Activated T-cell treated with anti-CD3 and anti-CD28 coated beads, Interleukin-2, amount 50 U/mL, for 72 hours (primary cell): Measurements from ENCODE around the gene MRPL2. TPM values are rescaled to one million over a fixed set of nuclear protein-coding genes. Genes with fewer than 3 reads are reported as not detected.

Experiments used
- ATAC-seq, 2 donors: fragments of 150-1000 bp; cut with Tn5 transposase; replicated peaks in 1 of 2; 2 replicates each; pipeline ENCODE4 v1.10.0; 2021; ENCODE audit warnings: moderate library complexity in 2 of 2, mild to moderate bottlenecking in 1 of 2
- DNase-seq, 2 donors: peaks; one replicate each; pipeline ENCODE4 v3.0.0; 2021 to 2022; ENCODE audit warnings: mixed read lengths in 1 of 2
- H3K27ac Mint-ChIP-seq: one replicate; pipeline ENCODE4 v1.8.0; 2022; ENCODE audit warnings: mild to moderate bottlenecking, moderate library complexity, mixed read lengths
- H3K27me3 Mint-ChIP-seq: one replicate; pipeline ENCODE4 v1.8.0; 2022; ENCODE audit warnings: low read depth, mixed read lengths
- H3K36me3 Mint-ChIP-seq, 2 donors: one replicate each; pipeline ENCODE4 v1.8.0; 2022; ENCODE audit warnings: mixed read lengths in 2 of 2, mild to moderate bottlenecking in 1 of 2; ENCODE audit not compliant: insufficient read depth in 2 of 2
- H3K4me1 Mint-ChIP-seq: one replicate; pipeline ENCODE4 v1.8.0; 2022; ENCODE audit warnings: low read depth, mixed read lengths
- H3K4me3 Mint-ChIP-seq, 2 donors: one replicate each; pipeline ENCODE4 v1.8.0; 2022; ENCODE audit warnings: mild to moderate bottlenecking in 2 of 2, mixed read lengths in 2 of 2, moderate library complexity in 2 of 2
- H3K9me3 Mint-ChIP-seq, 2 donors: one replicate each; pipeline ENCODE4 v1.8.0; 2022; ENCODE audit warnings: mixed read lengths in 2 of 2
- total RNA-seq, 2 donors: library from RNA; stranded (reverse); gene quantifications; one replicate each; pipeline ENCODE4 v1.2.3, GENCODE V29; 2022

MRPL2 gene
- total RNA-seq, 2 donors from 2014 or later: 85.0 to 85.7 TPM

DNA sequence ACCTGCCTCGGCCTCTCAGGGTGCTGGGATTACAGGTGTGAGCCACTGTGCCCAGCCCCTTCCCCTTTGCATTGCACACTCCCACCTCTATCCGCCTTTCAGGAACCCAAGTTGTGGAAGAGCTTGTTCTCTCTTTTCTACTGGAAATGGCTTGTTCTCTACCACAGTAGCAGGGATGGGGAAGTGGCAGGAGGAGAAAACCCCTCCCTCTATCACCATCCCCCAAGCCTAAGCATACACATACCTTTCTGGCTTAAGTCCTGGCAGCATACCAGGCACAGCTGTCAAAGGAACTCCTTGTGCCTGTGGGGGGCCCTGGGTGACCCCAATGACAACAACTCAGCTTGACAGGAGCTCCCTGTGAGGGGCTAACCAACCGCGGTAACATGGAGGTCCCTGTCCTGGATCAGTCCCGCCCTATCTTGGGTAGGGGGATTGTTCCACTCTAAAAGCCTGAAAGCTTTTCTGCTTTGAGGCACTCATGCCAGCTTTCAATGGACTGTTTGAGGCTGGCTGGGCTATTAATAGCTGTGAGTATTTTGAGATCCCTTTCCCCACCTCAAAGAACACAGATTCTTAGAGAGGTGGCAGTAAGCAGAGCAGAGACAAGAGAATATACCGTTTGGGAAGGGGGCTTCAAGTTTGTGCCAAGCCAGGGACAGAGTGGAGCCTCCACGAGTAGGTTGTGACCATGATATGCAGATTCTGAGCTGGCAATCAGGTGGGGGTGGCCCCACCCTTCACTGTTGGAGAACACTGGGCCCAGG is 42.9 kb downstream of the MRPL2 start:
- Mint-ChIP-seq H3K36me3 (peaks cover 6 to 17% of the 10 kb centered on the region in 2 donors), H3K27ac (no peak overlapping the region), H3K27me3 (no peaks in the 10 kb centered on the region), H3K9me3 (no peaks in the 10 kb centered on the region), H3K4me3 (peak overlapping the region; percentile 44 to 67), H3K4me1 (peaks cover 63% of the 10 kb centered on the region)
- no peak for ATAC-seq
- no peak for DNase-seq

GRCh38 chr6:43014434-43014909 is 44.8 kb downstream of the MRPL2 start:
- H3K4me3 Mint-ChIP-seq: peak overlapping the region; percentile 94 to 99
- ATAC-seq: no peak
- DNase-seq: no peak
- H3K27me3 Mint-ChIP-seq: no peaks in the 10 kb centered on the region
- H3K9me3 Mint-ChIP-seq: no peaks in the 10 kb centered on the region
- H3K4me1 Mint-ChIP-seq: peaks cover 65% of the 10 kb centered on the region
- peak overlapping the region; percentile 70 for H3K27ac Mint-ChIP-seq
- peaks cover 7 to 16% of the 10 kb centered on the region in 2 donors for H3K36me3 Mint-ChIP-seq

DNA sequence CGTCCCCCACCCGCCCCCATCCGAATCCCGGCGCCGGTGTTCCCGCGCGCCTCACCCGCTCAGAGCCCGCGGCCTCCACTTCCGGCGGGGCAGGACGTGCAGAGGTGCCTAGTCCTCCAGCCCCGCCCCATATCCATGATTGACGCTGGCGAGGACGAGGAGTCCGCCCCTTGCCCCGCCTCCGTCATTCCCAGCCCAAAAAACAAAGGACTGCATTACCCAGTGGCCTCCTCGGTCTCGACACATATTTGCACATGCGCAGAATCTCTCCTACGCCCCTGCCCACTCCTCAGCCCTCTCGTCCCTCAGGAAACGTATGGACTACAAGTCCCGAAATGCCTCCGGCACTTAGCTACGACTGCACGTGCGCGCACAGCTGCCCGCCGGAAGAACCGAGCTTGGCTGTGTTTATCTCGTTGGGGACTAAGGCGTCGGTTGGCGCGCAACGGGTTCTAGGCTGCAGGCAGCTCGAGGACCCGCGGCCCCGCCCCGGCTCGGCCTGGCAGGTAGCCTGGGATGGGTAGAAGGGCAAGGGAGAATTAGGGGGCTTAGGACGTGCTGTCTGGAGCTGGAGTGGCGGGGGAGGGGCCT is 45.3 kb downstream of the MRPL2 start, which contains the start of the genes KLHDC3 and MEA1:
Gene KLHDC3 (plus strand): TSS at position 407 of the 591 bp plus-strand sequence. CDS start 2,944 bp downstream, outside the sequence.
Gene MEA1 (minus strand): TSS at position 104 of the 591 bp plus-strand sequence. CDS start 133 bp downstream, outside the sequence.
- H3K36me3 Mint-ChIP-seq: peaks cover 9 to 16% of the 10 kb centered on the region in 2 donors
- ATAC-seq: peak; percentile 93 to 95
- peak within 1 kb of the TSS; percentile 94 to 99 for H3K4me3 Mint-ChIP-seq
- peaks cover 65% of the 10 kb centered on the region for H3K4me1 Mint-ChIP-seq
- peak within 1 kb of the TSS; percentile 70 for H3K27ac Mint-ChIP-seq
- no peaks in the 10 kb centered on the region for H3K27me3 Mint-ChIP-seq
- peak; percentile 99 for DNase-seq
- no peaks in the 10 kb centered on the region for H3K9me3 Mint-ChIP-seq

DNA sequence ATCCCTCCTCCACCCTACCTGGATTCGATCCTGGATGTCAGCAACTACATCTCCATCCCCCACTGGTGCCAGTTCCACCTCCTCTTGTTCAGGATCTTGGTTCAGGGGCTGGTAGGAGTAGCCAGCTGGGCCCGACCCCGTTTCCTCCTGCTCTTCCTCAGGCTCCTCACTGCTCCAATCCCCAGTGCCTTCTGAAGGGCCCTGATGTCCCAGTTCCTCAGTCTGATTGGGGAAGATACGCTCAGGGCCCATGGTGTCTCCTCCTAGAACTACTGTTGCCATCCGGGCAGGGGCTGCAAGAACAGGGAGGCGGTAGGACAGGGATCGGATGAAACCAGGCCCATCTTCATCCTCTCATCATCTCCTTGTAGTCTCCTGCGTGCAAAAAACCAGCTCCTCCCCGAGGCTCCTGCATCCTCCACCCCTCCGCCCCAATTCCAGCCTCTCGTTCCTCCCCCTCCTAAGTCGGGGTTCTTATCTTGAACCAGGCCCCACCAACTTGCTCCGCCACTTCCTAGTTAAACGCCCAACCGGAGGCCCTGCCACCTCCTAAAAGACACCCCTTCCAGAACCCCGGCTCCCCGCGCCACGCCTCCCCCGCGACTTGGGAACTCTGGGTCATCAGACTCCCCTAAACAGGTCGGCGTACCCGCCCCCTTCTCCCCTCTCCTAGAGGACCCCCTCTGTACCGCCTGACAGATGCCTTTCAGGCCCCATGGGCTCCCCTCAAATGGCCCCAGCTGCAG is 46.0 kb downstream of the MRPL2 start:
- peak in 1 of 2 donors; percentile 27 for ATAC-seq

DNA sequence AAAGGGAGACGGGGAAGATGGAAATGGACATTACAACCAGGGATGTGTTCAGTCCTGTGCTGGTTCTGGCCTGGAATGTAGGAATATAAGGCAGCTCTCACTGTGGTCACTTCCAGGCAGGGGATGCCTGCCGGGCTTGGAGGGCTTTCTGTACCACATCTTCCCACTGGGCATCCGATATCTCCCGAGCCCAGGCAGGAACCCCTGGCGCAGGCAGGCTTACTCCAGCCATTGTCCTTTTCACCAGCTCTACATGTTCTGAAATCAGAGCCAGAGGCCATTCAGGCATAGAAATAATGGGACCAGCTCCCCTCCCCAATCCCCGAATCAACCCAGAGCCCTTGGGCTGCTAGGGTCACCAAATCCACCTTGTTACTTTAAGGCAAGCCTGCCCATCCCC is 46.9 kb downstream of the MRPL2 start:
- H3K27ac Mint-ChIP-seq: peak overlapping the region; percentile 70
- no peaks in the 10 kb centered on the region for H3K9me3 Mint-ChIP-seq
- no peaks in the 10 kb centered on the region for H3K27me3 Mint-ChIP-seq
- H3K4me1 Mint-ChIP-seq: peaks cover 58% of the 10 kb centered on the region
- DNase-seq (no peak), ATAC-seq (no peak)
- H3K4me3 Mint-ChIP-seq: peak overlapping the region; percentile 94 to 99
- H3K36me3 Mint-ChIP-seq: peaks cover 7% of the 10 kb centered on the region in 2 donors

More for the DNA sequence above, 46.0 kb downstream of the MRPL2 start:
- no peak for DNase-seq
- peaks cover 65% of the 10 kb centered on the region for H3K4me1 Mint-ChIP-seq
- H3K27me3 Mint-ChIP-seq: no peaks in the 10 kb centered on the region
- peak overlapping the region; percentile 70 for H3K27ac Mint-ChIP-seq
- peak overlapping the region; percentile 94 to 99 for H3K4me3 Mint-ChIP-seq
- H3K36me3 Mint-ChIP-seq: peaks cover 9 to 16% of the 10 kb centered on the region in 2 donors
- H3K9me3 Mint-ChIP-seq: no peaks in the 10 kb centered on the region

- H3K4me3 Mint-ChIP-seq: no peak overlapping the region
Measured at GRCh38 chr6:43011207-43011606, 48.0 kb downstream of the MRPL2 start.

GRCh38 chr6:43009124-43009523 is 50.1 kb downstream of the MRPL2 start:
- ATAC-seq: no peak
- no peaks in the 10 kb centered on the region for H3K9me3 Mint-ChIP-seq
- H3K27ac Mint-ChIP-seq: peak overlapping the region; percentile 24
- peaks cover 8 to 11% of the 10 kb centered on the region in 2 donors for H3K36me3 Mint-ChIP-seq
- no peaks in the 10 kb centered on the region for H3K27me3 Mint-ChIP-seq
- no peak overlapping the region for H3K4me3 Mint-ChIP-seq
- DNase-seq: peak; percentile 34 to 37
- H3K4me1 Mint-ChIP-seq: peaks cover 37% of the 10 kb centered on the region

More at GRCh38 chr6:43011207-43011606, 48.0 kb downstream of the MRPL2 start:
- H3K27me3 Mint-ChIP-seq: no peaks in the 10 kb centered on the region
- peaks cover 51% of the 10 kb centered on the region for H3K4me1 Mint-ChIP-seq
- peaks cover 7 to 9% of the 10 kb centered on the region in 2 donors for H3K36me3 Mint-ChIP-seq
- ATAC-seq (no peak), DNase-seq (no peak)
- H3K9me3 Mint-ChIP-seq: no peaks in the 10 kb centered on the region
- H3K27ac Mint-ChIP-seq: peak overlapping the region; percentile 32

DNA sequence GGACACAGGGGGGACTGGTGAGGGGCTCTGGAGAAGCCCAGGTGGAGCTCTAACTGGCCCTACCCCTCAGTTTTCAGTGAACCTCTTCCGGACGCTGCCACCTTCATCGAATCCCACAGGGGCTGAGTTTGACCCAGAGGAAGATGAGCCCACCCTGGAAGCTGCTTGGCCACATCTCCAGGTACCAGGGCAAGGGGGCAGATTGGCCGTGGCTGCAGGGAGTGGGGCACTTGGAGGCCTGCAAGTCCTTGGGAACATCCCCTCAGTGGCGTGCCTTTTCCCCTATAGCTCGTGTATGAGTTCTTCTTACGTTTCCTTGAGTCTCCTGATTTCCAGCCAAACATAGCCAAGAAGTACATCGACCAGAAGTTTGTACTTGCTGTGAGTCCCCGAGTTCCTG is 52.1 kb downstream of the MRPL2 start:
- Mint-ChIP-seq H3K36me3 (peaks cover 8 to 11% of the 10 kb centered on the region in 2 donors), H3K4me3 (no peak overlapping the region), H3K9me3 (no peaks in the 10 kb centered on the region), H3K4me1 (peaks cover 20% of the 10 kb centered on the region), H3K27ac (no peak overlapping the region), H3K27me3 (no peaks in the 10 kb centered on the region)
- no peak for DNase-seq
- ATAC-seq: no peak

GRCh38 chr6:43006251-43006650 is 53.0 kb downstream of the MRPL2 start:
- Mint-ChIP-seq H3K9me3 (no peaks in the 10 kb centered on the region), H3K27ac (no peak overlapping the region)

GRCh38 chr6:43005844-43006243 is 53.4 kb downstream of the MRPL2 start:
- H3K27me3 Mint-ChIP-seq: no peaks in the 10 kb centered on the region
- no peak overlapping the region for H3K27ac Mint-ChIP-seq
- peaks cover 7% of the 10 kb centered on the region for H3K4me1 Mint-ChIP-seq
- no peak for DNase-seq
- peaks cover 8 to 10% of the 10 kb centered on the region in 2 donors for H3K36me3 Mint-ChIP-seq
- no peaks in the 10 kb centered on the region for H3K9me3 Mint-ChIP-seq
- no peak overlapping the region for H3K4me3 Mint-ChIP-seq
- peak in 1 of 2 donors; percentile 53 for ATAC-seq

More at GRCh38 chr6:43006251-43006650, 53.0 kb downstream of the MRPL2 start:
- Mint-ChIP-seq H3K4me1 (peaks cover 11% of the 10 kb centered on the region), H3K4me3 (no peak overlapping the region), H3K27me3 (no peaks in the 10 kb centered on the region), H3K36me3 (peaks cover 8 to 10% of the 10 kb centered on the region in 2 donors)
- DNase-seq (no peak), ATAC-seq (no peak)
